Left lobe of liver (tissue), 2 donors: ENCODE measurements around the gene KIF14. TPM values are rescaled to one million over a fixed set of nuclear protein-coding genes. Genes with fewer than 3 reads are reported as not detected.

Source experiments
- ATAC-seq: fragments of 200-7000 bp; cut with Tn5 transposase; one replicate; pipeline ENCODE4 v1.9.1; 2020; ENCODE audit warnings: mild to moderate bottlenecking, moderate library complexity
- DNase-seq: peaks from one replicate; pipeline ENCODE4 v3.0.0-alpha.2; 2020; ENCODE audit warnings: low spot score
- total RNA-seq: library from RNA; stranded (reverse); gene quantifications from one replicate; pipeline ENCODE4 v1.2.1, GENCODE V29; 2021
- donor health status: DM: no; HTN: no; CAD: no; lungs with moderate emphysema.
- donor health status: DM: no; HTN: yes; CAD: no.

Gene KIF14
- 0.10 TPM for total RNA-seq

GRCh38 chr1:200620273-200621131 lies at the start of gene KIF14:
KIF14 (minus strand) TSS chr1:200620751; CDS start chr1:200618723, 2,028 bp downstream.
- peak; percentile 99 for ATAC-seq
- peak; percentile 93 for DNase-seq

GRCh38 chr1:200669314-200670241 lies 49.0 kb upstream of the KIF14 start, which contains the start of gene DDX59:
DDX59 (minus strand) TSS chr1:200669907; CDS start chr1:200666740, 3,167 bp downstream.
- ATAC-seq (peak; percentile 93), DNase-seq (peak; percentile 98)

GRCh38 chr1:200668514-200669313 lies 48.2 kb upstream of the KIF14 start:
- no peak for ATAC-seq
- DNase-seq = no peak

GRCh38 chr1:200666309-200666708 lies 45.8 kb upstream of the KIF14 start:
- ATAC-seq = no peak
- no peak for DNase-seq

- DNase-seq = no peak
These were observed 45.3 kb upstream of the KIF14 start for GRCh38 chr1:200665861-200666260.

GRCh38 chr1:200660719-200661118 lies 40.2 kb upstream of the KIF14 start:
- ATAC-seq (no peak), DNase-seq (no peak)

More at GRCh38 chr1:200665861-200666260, 45.3 kb upstream of the KIF14 start:
- no peak for ATAC-seq

GRCh38 chr1:200659269-200659668 lies 38.7 kb upstream of the KIF14 start:
- no peak for ATAC-seq

GRCh38 chr1:200658037-200658818 lies 37.7 kb upstream of the KIF14 start:
- DNase-seq (no peak), ATAC-seq (no peak)

More at GRCh38 chr1:200659269-200659668, 38.7 kb upstream of the KIF14 start:
- DNase-seq = no peak

- DNase-seq (no peak), ATAC-seq (no peak)
These were observed 34.1 kb upstream of the KIF14 start for GRCh38 chr1:200654660-200655059.

GRCh38 chr1:200653022-200653462 lies 32.5 kb upstream of the KIF14 start:
- ATAC-seq (no peak), DNase-seq (no peak)

- ATAC-seq (no peak), DNase-seq (no peak)
These were observed 31.8 kb upstream of the KIF14 start for GRCh38 chr1:200652378-200652777.

- ATAC-seq (no peak), DNase-seq (no peak)
These were observed 26.0 kb upstream of the KIF14 start for GRCh38 chr1:200646515-200646914.

GRCh38 chr1:200644021-200644420 lies 23.5 kb upstream of the KIF14 start:
- no peak for ATAC-seq
- DNase-seq = no peak

GRCh38 chr1:200642481-200642880 lies 21.9 kb upstream of the KIF14 start:
- DNase-seq = no peak

GRCh38 chr1:200640963-200641401 lies 20.4 kb upstream of the KIF14 start:
- peak; percentile 95 for ATAC-seq

More at GRCh38 chr1:200642481-200642880, 21.9 kb upstream of the KIF14 start:
- ATAC-seq = peak; percentile 13

GRCh38 chr1:200640373-200640962 lies 19.9 kb upstream of the KIF14 start:
- ATAC-seq = no peak
- DNase-seq = no peak

More at GRCh38 chr1:200640963-200641401, 20.4 kb upstream of the KIF14 start:
- DNase-seq = no peak

- DNase-seq (no peak), ATAC-seq (no peak)
These were observed 17.5 kb upstream of the KIF14 start for GRCh38 chr1:200638073-200638472.

GRCh38 chr1:200636681-200637080 lies 16.1 kb upstream of the KIF14 start:
- ATAC-seq = no peak

More at GRCh38 chr1:200636681-200637080, 16.1 kb upstream of the KIF14 start:
- DNase-seq = no peak
